MCF 10A (cell line): ENCODE measurements around the gene HBZ. TPM values are rescaled to one million over a fixed set of nuclear protein-coding genes. Genes with fewer than 3 reads are reported as not detected.

ENCODE experiments used
- BruUV-seq: library from RNA; stranded (reverse); fragments of 400-500 nt; replicated peaks from 2 replicates; lab custom pipeline; 2021; lab: Mats Ljungman, UMichigan
- CTCF ChIA-PET: fragments of 300-600 bp; sonication (Branson Sonifier 250); formaldehyde crosslinking; extraction: SDS; loops from one replicate; lab custom pipeline; 2021; ENCODE audit warnings: antibody characterized with exemption, inconsistent platforms; lab: Yijun Ruan, JAX
- POLR2A ChIA-PET: fragments of 300-600, 350-650 bp; sonication (Branson Sonifier 250); formaldehyde crosslinking; extraction: SDS; loops from one replicate; lab custom pipeline; 2020; ENCODE audit warnings: antibody characterized with exemption, inconsistent platforms; lab: Yijun Ruan, JAX
- DNase-seq: peaks from one replicate; pipeline ENCODE4 v3.0.0-alpha.2; 2018; ENCODE audit not compliant: unreplicated experiment
- H3K27ac Mint-ChIP-seq: one replicate; pipeline ENCODE4 v1.8.0; 2022; ENCODE audit warnings: mild to moderate bottlenecking, low read depth, mixed read lengths; ENCODE audit not compliant: unreplicated experiment
- H3K27me3 Mint-ChIP-seq: one replicate; pipeline ENCODE4 v1.8.0; 2022; ENCODE audit warnings: mixed read lengths; ENCODE audit not compliant: insufficient read depth, unreplicated experiment
- H3K36me3 Mint-ChIP-seq: one replicate; pipeline ENCODE4 v1.8.0; 2022; ENCODE audit warnings: mild to moderate bottlenecking, moderate library complexity, mixed read lengths; ENCODE audit not compliant: insufficient read depth, unreplicated experiment
- H3K4me1 Mint-ChIP-seq: one replicate; pipeline ENCODE4 v1.8.0; 2022; ENCODE audit warnings: mixed read lengths; ENCODE audit not compliant: insufficient read depth, unreplicated experiment
- H3K4me3 Mint-ChIP-seq: one replicate; pipeline ENCODE4 v1.8.0; 2022; ENCODE audit warnings: mild to moderate bottlenecking, moderate library complexity, mixed read lengths; ENCODE audit not compliant: unreplicated experiment
- H3K9me3 Mint-ChIP-seq: one replicate; pipeline ENCODE4 v1.8.0; 2022; ENCODE audit warnings: mixed read lengths; ENCODE audit not compliant: unreplicated experiment
- CTCF ChIP-seq: fragments of 200-600 bp; IDR thresholded peaks from one replicate; pipeline ENCODE4 v1.8.0; 2022; ENCODE audit warnings: antibody characterized with exemption, mild to moderate bottlenecking; ENCODE audit not compliant: unreplicated experiment
- intact Hi-C: fragments of 100-400 bp; cut with micrococcal nuclease; formaldehyde crosslinking; loops from 2 replicates; pipeline ENCODE4 v1.14.1; 2022
- total RNA-seq: library from RNA; stranded (reverse); gene quantifications from 2 replicates; pipeline ENCODE4 v1.2.3, GENCODE V29; 2022

Gene HBZ
- total RNA-seq, 1 experiment from 2014 or later: not detected

GRCh38 chr16:180681-181564 lies 28.5 kb downstream of the HBZ start:
- H3K36me3 Mint-ChIP-seq: peaks cover 9% of the 10 kb centered on the region
- peak; percentile 65 for DNase-seq
- TF ChIP-seq CTCF: no peak
- peaks cover 11% of the 10 kb centered on the region for H3K27me3 Mint-ChIP-seq
- H3K4me1 Mint-ChIP-seq: no peaks in the 10 kb centered on the region
- intact Hi-C loops: loop anchor here (1.0 kb wide), 2 partner anchors 74 to 116 kb away; no protein-coding TSS in a partner anchor
- H3K4me3 Mint-ChIP-seq: no peak overlapping the region
- no peak overlapping the region for H3K27ac Mint-ChIP-seq
- ChIA-PET CTCF (interaction anchor here (0.5 to 4.7 kb wide), 22 partner anchors 10 to 158 kb away, joined by 3 to 27 read pairs (median 4); partner anchors contain the start of gene FAM234A), POLR2A (interaction anchor here (0.6 to 1.2 kb wide), 2 partner anchors 70 to 74 kb away, joined by 3 to 5 read pairs; no protein-coding TSS in a partner anchor)
- no peaks in the 10 kb centered on the region for H3K9me3 Mint-ChIP-seq
- BruUV-seq: no TSS peak

GRCh38 chr16:181565-182021 lies 29.1 kb downstream of the HBZ start:
- DNase-seq: no peak
- no peak overlapping the region for H3K27ac Mint-ChIP-seq
- POLR2A ChIA-PET: interaction anchor here (0.6 to 1.2 kb wide), 2 partner anchors 71 to 74 kb away, joined by 3 to 5 read pairs; no protein-coding TSS in a partner anchor
- no peak overlapping the region for H3K4me3 Mint-ChIP-seq
- peak; percentile 97 for TF ChIP-seq CTCF
- no peaks in the 10 kb centered on the region for H3K9me3 Mint-ChIP-seq
- intact Hi-C loops: loop anchor here (1.0 kb wide), 2 partner anchors 74 to 116 kb away; no protein-coding TSS in a partner anchor
- CTCF ChIA-PET: interaction anchor here (0.6 to 4.7 kb wide), 20 partner anchors 11 to 158 kb away, joined by 3 to 27 read pairs (median 4); no protein-coding TSS in a partner anchor
- BruUV-seq: no TSS peak
- peaks cover 9% of the 10 kb centered on the region for H3K36me3 Mint-ChIP-seq
- H3K4me1 Mint-ChIP-seq: no peaks in the 10 kb centered on the region
- H3K27me3 Mint-ChIP-seq: peaks cover 11% of the 10 kb centered on the region

GRCh38 chr16:183005-183404 lies 30.6 kb downstream of the HBZ start:
- ChIA-PET CTCF (interaction anchor here (0.7 to 4.7 kb wide), 2 partner anchors 76 to 116 kb away, joined by 3 to 27 read pairs; no protein-coding TSS in a partner anchor), POLR2A (interaction anchor here (1.4 kb wide), 1 partner anchor 77 kb away, joined by 3 read pairs; no protein-coding TSS in a partner anchor)
- H3K27ac Mint-ChIP-seq: no peak overlapping the region
- DNase-seq: no peak
- H3K4me3 Mint-ChIP-seq: no peak overlapping the region
- no peaks in the 10 kb centered on the region for H3K4me1 Mint-ChIP-seq
- peaks cover 3% of the 10 kb centered on the region for H3K27me3 Mint-ChIP-seq
- no peak for TF ChIP-seq CTCF
- BruUV-seq: no TSS peak
- intact Hi-C loops: no loop called here
- no peaks in the 10 kb centered on the region for H3K9me3 Mint-ChIP-seq
- peaks cover 19% of the 10 kb centered on the region for H3K36me3 Mint-ChIP-seq

GRCh38 chr16:185213-185612 lies 32.8 kb downstream of the HBZ start:
- Mint-ChIP-seq H3K27me3 (no peaks in the 10 kb centered on the region), H3K4me1 (no peaks in the 10 kb centered on the region), H3K36me3 (peaks cover 39% of the 10 kb centered on the region), H3K4me3 (no peak overlapping the region), H3K9me3 (no peaks in the 10 kb centered on the region), H3K27ac (no peak overlapping the region)
- ChIA-PET CTCF (interaction anchor here (0.7 kb wide), 1 partner anchor 14 kb away, joined by 4 read pairs; no protein-coding TSS in a partner anchor), POLR2A (no interaction called here)
- TF ChIP-seq CTCF: no peak
- intact Hi-C loops: no loop called here
- no TSS peak for BruUV-seq
- DNase-seq: no peak
